ENCODE measurements around the gene KIAA0513.
"Not testable (repeated sequence)": the region's sequence is repeated elsewhere in the genome, so short reads cannot be mapped to it uniquely, and the experiment has no call there.

KIAA0513 gene

GRCh38 chr16:85031451-85031850 is 3.9 kb downstream of the KIAA0513 start:
- no peak for DNase-seq

GRCh38 chr16:85032187-85032586 is 4.6 kb downstream of the KIAA0513 start:
- DNase-seq: not testable (repeated sequence)

GRCh38 chr16:85033171-85033570 is 5.6 kb downstream of the KIAA0513 start:
- DNase-seq: no peak

- DNase-seq: no peak
Measured at GRCh38 chr16:85034591-85035433, 7.2 kb downstream of the KIAA0513 start.

GRCh38 chr16:85036236-85037049 is 8.8 kb downstream of the KIAA0513 start:
- no peak for DNase-seq

GRCh38 chr16:85037050-85037410 is 9.4 kb downstream of the KIAA0513 start:
- DNase-seq: no peak

GRCh38 chr16:85037721-85038120 is 10.1 kb downstream of the KIAA0513 start:
- DNase-seq: no peak

- no peak for DNase-seq
Measured at GRCh38 chr16:85040685-85041084, 13.1 kb downstream of the KIAA0513 start.

- DNase-seq: no peak
Measured at GRCh38 chr16:85041219-85042166, 13.9 kb downstream of the KIAA0513 start.

GRCh38 chr16:85042167-85042526 is 14.6 kb downstream of the KIAA0513 start:
- no peak for DNase-seq

- DNase-seq: no peak
Measured at GRCh38 chr16:85042606-85043005, 15.0 kb downstream of the KIAA0513 start.

GRCh38 chr16:85045077-85045476 is 17.5 kb downstream of the KIAA0513 start:
- DNase-seq: no peak

GRCh38 chr16:85045641-85046471 is 18.3 kb downstream of the KIAA0513 start:
- no peak for DNase-seq

GRCh38 chr16:85046472-85046916 is 18.9 kb downstream of the KIAA0513 start:
- DNase-seq: no peak

- DNase-seq: no peak
Measured at GRCh38 chr16:85046931-85047866, 19.6 kb downstream of the KIAA0513 start.

GRCh38 chr16:85047867-85048455 is 20.4 kb downstream of the KIAA0513 start:
- DNase-seq: no peak

GRCh38 chr16:85048921-85049562 is 21.4 kb downstream of the KIAA0513 start:
- no peak for DNase-seq

GRCh38 chr16:85049706-85050305 is 22.2 kb downstream of the KIAA0513 start:
- DNase-seq: no peak

GRCh38 chr16:85051067-85051581 is 23.5 kb downstream of the KIAA0513 start:
- no peak for DNase-seq
